GDM1 (cell line): ENCODE results near the gene LAMC3.

Experiments used
- DNase-seq: peaks from one replicate; lab custom pipeline; 2025; lab: John Stamatoyannopoulos, UW

Gene LAMC3

GRCh38 chr9:131117121-131117761 is 108.3 kb downstream of the LAMC3 start:
- DNase-seq = no peak

GRCh38 chr9:131117762-131118145 is 108.8 kb downstream of the LAMC3 start:
- DNase-seq = no peak

DNA sequence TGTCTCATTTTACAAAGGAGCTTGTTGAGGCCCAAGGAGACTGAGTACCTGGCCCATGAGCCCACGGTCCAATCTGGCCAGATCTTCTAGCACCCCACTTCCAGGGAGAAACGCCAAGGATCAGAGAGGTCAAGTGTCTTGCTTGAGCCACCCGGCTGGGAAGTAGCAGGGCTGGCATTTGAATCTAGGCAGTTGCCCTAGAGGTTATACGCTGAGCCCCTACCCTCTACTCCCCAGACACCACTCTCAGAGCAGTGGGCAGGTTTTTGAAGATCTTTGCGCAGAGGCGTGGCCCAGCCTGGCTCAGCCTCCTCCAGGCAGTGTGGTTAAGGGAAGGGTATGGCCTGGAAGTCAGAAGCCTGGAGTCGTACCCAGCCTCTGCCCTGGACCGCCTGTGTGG is 110.6 kb downstream of the LAMC3 start:
- DNase-seq = no peak

- DNase-seq = no peak
Measured at GRCh38 chr9:131120620-131121228, 111.8 kb downstream of the LAMC3 start.

GRCh38 chr9:131121346-131121745 is 112.4 kb downstream of the LAMC3 start:
- no peak for DNase-seq

DNA sequence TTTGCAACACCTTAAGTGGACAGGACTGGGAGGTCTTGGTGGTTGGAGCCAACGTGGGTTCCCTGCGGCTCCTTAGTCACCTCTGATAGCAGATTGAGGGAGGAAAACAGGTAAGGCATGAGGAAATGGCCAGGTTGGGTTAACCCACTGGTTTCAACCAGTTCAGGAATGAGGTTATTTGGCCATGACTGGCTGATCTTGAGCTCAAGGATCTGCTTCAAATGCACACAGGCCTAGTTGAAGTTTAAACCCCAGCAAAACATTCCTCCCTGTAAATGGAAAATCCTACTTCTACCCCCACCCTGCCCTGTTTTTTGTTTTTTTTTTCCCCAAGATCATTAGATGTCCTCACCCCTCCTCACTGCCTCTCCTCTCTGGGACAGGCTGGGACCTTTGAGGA is 113.2 kb downstream of the LAMC3 start:
- DNase-seq = no peak

GRCh38 chr9:131125038-131125287 is 116.0 kb downstream of the LAMC3 start:
- no peak for DNase-seq

- peak; percentile 98 for DNase-seq
Measured at GRCh38 chr9:131125288-131126058, 116.5 kb downstream of the LAMC3 start, which contains the start of gene NUP214. Gene NUP214, plus strand, starts transcription at chr9:131125586. Its CDS starts 119 bp downstream, at chr9:131125705.

DNA sequence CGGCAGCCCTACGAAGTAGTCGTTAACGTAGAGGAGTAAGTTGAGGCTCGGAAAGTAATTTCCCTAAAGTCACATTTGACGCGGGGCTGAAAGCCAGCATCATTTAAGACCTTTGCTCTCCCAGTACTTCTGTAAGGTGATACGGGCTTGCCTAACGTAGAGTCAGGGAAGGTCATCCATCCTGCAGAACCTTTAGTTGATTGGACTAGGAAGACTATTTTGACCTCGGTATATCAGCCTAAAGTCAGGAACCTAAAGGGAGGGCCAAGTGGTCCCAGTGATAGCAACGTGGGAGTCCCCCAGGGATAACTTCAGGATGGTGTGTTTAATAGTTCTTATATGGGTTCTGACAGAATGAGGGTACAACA is 117.1 kb downstream of the LAMC3 start:
- DNase-seq = no peak

GRCh38 chr9:131129183-131129582 is 120.2 kb downstream of the LAMC3 start:
- no peak for DNase-seq

GRCh38 chr9:131138676-131139075 is 129.7 kb downstream of the LAMC3 start:
- no peak for DNase-seq

DNA sequence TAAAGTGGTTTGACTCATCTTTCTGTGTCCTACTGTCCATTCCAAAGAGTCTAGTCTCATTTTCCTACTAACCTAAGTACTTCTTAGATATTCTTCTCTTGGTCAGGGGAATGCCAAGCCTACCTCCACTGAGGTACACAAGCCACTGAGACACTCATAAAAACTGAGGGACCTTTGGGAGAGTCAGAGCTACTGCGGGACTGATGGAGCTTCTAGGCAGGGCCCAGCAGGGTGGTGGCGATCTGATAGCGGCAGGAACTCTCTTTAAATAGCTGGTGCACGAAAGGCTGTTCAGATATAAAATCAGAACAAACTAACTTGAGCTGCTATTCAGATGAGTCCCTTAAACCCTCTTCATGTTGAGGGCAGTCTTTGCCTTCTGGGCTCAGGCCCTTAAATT is 131.1 kb downstream of the LAMC3 start:
- no peak for DNase-seq

DNA sequence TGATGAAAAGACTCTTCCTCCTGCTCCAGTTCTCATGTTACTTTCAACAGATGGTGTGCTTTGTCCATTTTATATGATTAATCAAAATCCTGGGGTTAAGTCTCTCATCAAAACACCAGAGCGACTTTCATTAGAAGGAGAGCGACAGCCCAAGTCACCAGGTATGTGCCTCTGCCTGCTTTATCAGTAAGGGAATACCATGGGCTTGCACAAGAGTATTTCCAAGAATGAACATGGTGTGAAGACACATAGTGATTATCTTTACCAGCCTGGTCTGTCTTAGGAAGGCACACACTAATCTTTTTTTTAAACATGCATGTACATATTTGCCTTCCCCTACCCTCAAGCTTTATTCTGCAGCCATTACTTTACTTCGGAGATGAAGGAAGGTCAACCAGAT is 131.6 kb downstream of the LAMC3 start:
- no peak for DNase-seq

- DNase-seq = no peak
Measured at GRCh38 chr9:131142160-131142559, 133.2 kb downstream of the LAMC3 start.
